Measurements from ENCODE around the gene ESYT2. TPM values are rescaled to one million over a fixed set of nuclear protein-coding genes. Genes with fewer than 3 reads are reported as not detected.

ESYT2 gene
- total RNA-seq, 1 experiment from 2014 or later: 162 TPM

DNA sequence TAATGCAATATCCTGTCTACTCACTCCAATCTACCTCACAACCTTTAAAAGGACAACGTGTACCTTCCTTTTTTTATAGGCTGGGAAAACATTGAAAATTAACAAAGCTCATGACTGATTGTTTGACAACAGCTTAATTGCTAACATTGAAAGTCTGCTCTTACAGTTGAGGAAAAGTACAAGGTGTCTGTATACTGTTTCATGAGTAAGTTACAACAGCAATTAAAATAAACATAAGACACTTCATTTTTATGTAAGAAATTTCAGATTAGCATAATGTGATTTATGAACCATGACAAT lies 96.1 kb downstream of the ESYT2 start:
- TF ChIP-seq, protein P1, sequence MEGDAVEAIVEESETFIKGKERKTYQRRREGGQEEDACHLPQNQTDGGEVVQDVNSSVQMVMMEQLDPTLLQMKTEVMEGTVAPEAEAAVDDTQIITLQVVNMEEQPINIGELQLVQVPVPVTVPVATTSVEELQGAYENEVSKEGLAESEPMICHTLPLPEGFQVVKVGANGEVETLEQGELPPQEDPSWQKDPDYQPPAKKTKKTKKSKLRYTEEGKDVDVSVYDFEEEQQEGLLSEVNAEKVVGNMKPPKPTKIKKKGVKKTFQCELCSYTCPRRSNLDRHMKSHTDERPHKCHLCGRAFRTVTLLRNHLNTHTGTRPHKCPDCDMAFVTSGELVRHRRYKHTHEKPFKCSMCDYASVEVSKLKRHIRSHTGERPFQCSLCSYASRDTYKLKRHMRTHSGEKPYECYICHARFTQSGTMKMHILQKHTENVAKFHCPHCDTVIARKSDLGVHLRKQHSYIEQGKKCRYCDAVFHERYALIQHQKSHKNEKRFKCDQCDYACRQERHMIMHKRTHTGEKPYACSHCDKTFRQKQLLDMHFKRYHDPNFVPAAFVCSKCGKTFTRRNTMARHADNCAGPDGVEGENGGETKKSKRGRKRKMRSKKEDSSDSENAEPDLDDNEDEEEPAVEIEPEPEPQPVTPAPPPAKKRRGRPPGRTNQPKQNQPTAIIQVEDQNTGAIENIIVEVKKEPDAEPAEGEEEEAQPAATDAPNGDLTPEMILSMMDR (conservative IDR thresholded peaks at IDR 0.05): no peak
- no peak for TF ChIP-seq EZH2 (IDR thresholded peaks at IDR 0.05; ENCODE audit: low read depth)
- Histone ChIP-seq H3K9me3 (ENCODE audit: insufficient read depth, low read depth) (no peaks in the 10 kb centered on the region), H4K20me1 (ENCODE audit: insufficient read depth) (no peaks in the 10 kb centered on the region), H3K79me2 (ENCODE audit: low read depth) (no peaks in the 10 kb centered on the region), H2AFZ (no peak overlapping the region), H3K9me2 (ENCODE audit: insufficient read depth) (no peaks in the 10 kb centered on the region), H3K4me1 (replicated peaks; ENCODE audit: insufficient read depth) (no peaks in the 10 kb centered on the region), H3K27ac (no peak overlapping the region), H3K27me3 (ENCODE audit: insufficient read depth, low read depth) (no peaks in the 10 kb centered on the region), H3K36me3 (ENCODE audit: low read depth) (peaks cover 44% of the 10 kb centered on the region), H3K4me2 (no peak overlapping the region), H3F3A (ENCODE audit: insufficient read depth, low read depth) (peaks cover 44% of the 10 kb centered on the region), H3K4me3 (no peak overlapping the region)
- intact Hi-C loops (cut with micrococcal nuclease; ENCODE audit: unreplicated experiment): no loop called here
- DNase-seq: no peak
- ChIA-PET POLR2A (ENCODE audit: unreplicated experiment) (no interaction called here), CTCF (no interaction called here)
- BruUV-seq (replicated peaks): no TSS peak

DNA sequence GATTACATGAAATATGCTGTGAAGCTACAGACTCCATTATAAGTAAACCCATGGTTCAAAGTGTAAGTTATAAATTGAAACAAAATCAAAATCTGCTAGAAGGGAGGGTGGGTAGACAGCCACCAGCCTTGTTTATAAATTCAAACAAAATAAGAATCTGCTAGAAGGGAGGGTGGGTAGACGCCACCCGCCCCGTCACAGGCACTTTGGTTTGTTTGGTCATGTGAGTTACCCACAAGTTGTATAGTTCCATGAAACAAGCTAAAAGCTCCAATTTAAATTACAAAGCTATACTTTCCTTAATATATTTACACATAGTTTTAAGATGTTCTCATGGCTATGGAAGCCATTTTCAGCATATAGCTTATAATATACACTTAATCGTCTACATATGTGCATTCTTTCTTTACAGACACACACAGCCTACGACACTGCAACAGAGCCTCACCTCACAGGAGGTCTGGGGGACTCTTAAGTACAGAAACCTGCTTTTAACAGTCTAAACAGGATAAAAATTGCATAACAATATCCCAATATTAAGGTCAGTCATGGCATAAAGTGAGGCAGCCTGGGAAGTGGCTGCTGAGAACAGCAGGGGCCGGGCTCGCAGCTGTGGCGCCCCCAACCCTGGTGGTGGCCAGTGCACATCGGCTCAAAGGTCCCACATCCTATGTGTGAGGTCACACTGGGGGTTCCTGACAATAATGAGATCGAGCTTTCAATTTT lies 96.7 kb downstream of the ESYT2 start:
- Histone ChIP-seq H3K4me1 (replicated peaks; ENCODE audit: insufficient read depth) (no peaks in the 10 kb centered on the region), H3K36me3 (ENCODE audit: low read depth) (peaks cover 44% of the 10 kb centered on the region), H3K4me3 (no peak overlapping the region), H3F3A (ENCODE audit: insufficient read depth, low read depth) (peaks cover 44% of the 10 kb centered on the region), H3K27me3 (ENCODE audit: insufficient read depth, low read depth) (no peaks in the 10 kb centered on the region), H3K9me3 (ENCODE audit: insufficient read depth, low read depth) (no peaks in the 10 kb centered on the region), H3K27ac (no peak overlapping the region), H3K79me2 (ENCODE audit: low read depth) (no peaks in the 10 kb centered on the region), H3K9me2 (ENCODE audit: insufficient read depth) (no peaks in the 10 kb centered on the region), H2AFZ (no peak overlapping the region), H4K20me1 (ENCODE audit: insufficient read depth) (no peaks in the 10 kb centered on the region), H3K4me2 (no peak overlapping the region)
- TF ChIP-seq EZH2 (IDR thresholded peaks at IDR 0.05; ENCODE audit: low read depth): no peak
- TF ChIP-seq, protein P1 (conservative IDR thresholded peaks at IDR 0.05): no peak
- BruUV-seq (replicated peaks): no TSS peak
- ChIA-PET POLR2A (ENCODE audit: unreplicated experiment) (no interaction called here), CTCF (no interaction called here)
- DNase-seq: no peak
- intact Hi-C loops (cut with micrococcal nuclease; ENCODE audit: unreplicated experiment): no loop called here

DNA sequence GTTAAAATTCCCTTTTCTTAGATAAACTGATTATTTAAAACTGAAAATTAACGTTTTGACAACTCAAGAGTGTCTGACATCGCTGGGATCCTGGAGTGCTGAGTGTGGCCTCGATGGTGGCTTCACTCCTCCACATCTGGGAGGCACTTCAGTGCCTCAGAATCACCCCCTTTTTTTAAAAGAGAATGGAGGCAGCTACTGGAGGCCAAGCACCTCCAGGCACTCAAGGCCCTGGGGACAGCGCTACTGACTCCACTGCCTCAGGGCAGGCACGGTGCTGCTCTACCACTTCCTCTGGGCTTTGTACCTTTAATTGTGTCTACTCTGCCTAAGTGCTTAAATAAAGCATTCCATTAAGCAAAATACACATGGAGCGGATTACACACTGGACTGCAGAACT lies 97.5 kb downstream of the ESYT2 start:
- Histone ChIP-seq H3K27ac (no peak overlapping the region), H3K4me2 (no peak overlapping the region), H3K9me3 (ENCODE audit: insufficient read depth, low read depth) (no peaks in the 10 kb centered on the region), H3K4me3 (no peak overlapping the region), H3K4me1 (replicated peaks; ENCODE audit: insufficient read depth) (no peaks in the 10 kb centered on the region), H3F3A (ENCODE audit: insufficient read depth, low read depth) (peaks cover 44% of the 10 kb centered on the region), H3K27me3 (ENCODE audit: insufficient read depth, low read depth) (no peaks in the 10 kb centered on the region), H3K79me2 (ENCODE audit: low read depth) (no peaks in the 10 kb centered on the region), H3K36me3 (ENCODE audit: low read depth) (peaks cover 35% of the 10 kb centered on the region), H4K20me1 (ENCODE audit: insufficient read depth) (no peaks in the 10 kb centered on the region), H3K9me2 (ENCODE audit: insufficient read depth) (no peaks in the 10 kb centered on the region), H2AFZ (no peak overlapping the region)
- ChIA-PET POLR2A (ENCODE audit: unreplicated experiment) (no interaction called here), CTCF (no interaction called here)
- no TSS peak for BruUV-seq (replicated peaks)
- no peak for DNase-seq
- TF ChIP-seq, protein P1 (conservative IDR thresholded peaks at IDR 0.05): no peak
- TF ChIP-seq EZH2 (IDR thresholded peaks at IDR 0.05; ENCODE audit: low read depth): no peak
- intact Hi-C loops (cut with micrococcal nuclease; ENCODE audit: unreplicated experiment): no loop called here
